ENCODE measurements around the gene SLC9A8.

- TF ChIP-seq EZH2phosphoT487 (IDR thresholded peaks at IDR 0.05; ENCODE audit: borderline replicate concordance, low read depth, low read length) = no peak
- no peak for TF ChIP-seq CTCF (conservative IDR thresholded peaks at IDR 0.05; ENCODE audit: low read length)
Measured at GRCh38 chr20:49784291-49784690, 28.3 kb upstream of the SLC9A8 start.

Measured in OCI-LY7 (cell line).